GM12872 (cell line): ENCODE measurements around the gene TMEM139.

Source experiments
- CTCF ChIP-seq: IDR thresholded peaks from 3 replicates; pipeline ENCODE4 v1.5.1; 2011; ENCODE audit warnings: low read depth, mild to moderate bottlenecking, low read length, moderate library complexity; ENCODE audit not compliant: insufficient read depth

The TMEM139 gene

GRCh38 chr7:143248761-143249354, 35.9 kb upstream of the TMEM139 start:
- no peak for TF ChIP-seq CTCF

DNA sequence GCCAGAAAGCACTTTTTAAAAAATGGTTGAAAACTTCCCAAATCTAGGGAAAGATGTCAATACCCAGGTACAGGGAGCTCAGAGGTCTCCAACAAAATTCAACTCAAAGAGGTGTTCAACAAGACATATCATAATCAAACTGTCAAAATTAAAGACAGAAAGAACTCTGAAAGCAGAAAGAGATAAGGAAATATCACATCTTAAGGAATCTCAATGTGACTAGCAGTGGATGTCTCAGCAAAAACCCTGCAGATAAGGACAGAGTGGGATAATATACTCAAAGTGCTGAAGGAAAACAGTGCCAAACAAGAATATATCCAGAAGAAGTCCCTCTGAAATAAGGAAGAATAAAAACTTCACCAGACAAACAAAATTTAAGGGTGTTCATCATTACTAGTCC, 34.6 kb upstream of the TMEM139 start:
- no peak for TF ChIP-seq CTCF

- no peak for TF ChIP-seq CTCF
These were observed 33.9 kb upstream of the TMEM139 start for GRCh38 chr7:143250822-143251221.

DNA sequence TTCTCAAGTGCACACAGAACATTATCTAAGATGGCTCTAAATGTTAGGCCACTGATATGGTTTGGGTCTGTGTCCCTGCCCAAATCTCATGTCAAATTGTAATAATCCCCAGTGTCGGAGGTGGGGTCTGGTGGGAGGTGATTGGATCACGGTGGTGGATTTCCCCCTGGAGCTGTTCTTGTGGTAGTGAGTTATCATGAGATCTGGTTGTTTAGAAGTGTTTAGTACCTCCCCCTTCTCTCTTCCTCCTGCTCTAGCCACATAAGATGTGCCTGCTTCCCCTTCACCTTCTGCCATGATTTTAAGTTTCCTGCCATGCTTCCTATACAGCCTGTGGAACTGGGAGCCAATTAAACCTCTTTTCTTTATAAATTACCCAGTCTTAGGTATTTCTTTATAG, 32.8 kb upstream of the TMEM139 start:
- no peak for TF ChIP-seq CTCF

GRCh38 chr7:143255564-143255963, 29.2 kb upstream of the TMEM139 start:
- no peak for TF ChIP-seq CTCF

GRCh38 chr7:143256325-143256724, 28.4 kb upstream of the TMEM139 start:
- TF ChIP-seq CTCF, result peak; percentile 33; the same call in 1 of the 3 replicates

DNA sequence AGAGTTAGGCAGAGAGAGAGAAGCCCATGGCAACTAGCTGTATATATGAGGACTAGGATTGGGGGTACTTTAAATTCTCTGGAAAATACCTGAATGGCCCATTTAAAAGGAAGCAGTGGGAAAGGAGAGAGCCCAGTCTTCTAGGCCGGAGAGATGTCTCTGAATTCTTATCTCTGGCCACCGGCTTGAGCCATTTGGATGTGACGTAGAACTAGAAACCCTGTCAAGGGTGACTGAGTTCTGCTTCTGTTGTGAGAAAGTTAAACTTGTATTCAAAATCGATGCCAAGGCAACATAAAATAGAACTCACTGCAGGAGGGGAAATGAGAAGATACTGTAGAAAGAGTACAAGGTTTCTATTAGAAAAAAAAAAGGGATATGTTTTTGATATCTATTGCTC, 27.8 kb upstream of the TMEM139 start:
- no peak for TF ChIP-seq CTCF

DNA sequence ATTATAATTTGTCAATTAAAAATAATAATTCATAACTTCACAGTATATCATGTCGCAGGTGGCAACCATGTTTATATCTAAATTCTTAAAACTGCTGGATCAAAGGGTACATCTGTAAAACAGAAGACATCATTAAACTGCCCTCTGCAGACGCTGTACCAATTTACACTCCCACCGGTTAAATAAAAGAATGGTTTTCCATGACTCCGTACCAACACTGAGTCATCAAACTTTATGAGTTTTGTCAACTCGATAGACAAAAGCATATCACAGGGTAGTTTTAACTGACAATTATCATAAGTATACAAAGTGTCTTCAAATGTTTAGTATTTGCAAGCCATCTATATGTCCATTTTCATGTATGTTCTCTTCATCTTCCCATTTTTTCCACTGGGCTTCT, 27.3 kb upstream of the TMEM139 start:
- TF ChIP-seq CTCF, result no peak
